Epithelial cell of esophagus (primary cell): Measurements from ENCODE around the gene PANK4.

ENCODE experiments used
- DNase-seq: peaks from one replicate; pipeline ENCODE4 v3.0.0; 2010; ENCODE audit warnings: low read depth
- H3K4me3 ChIP-seq: 2 replicates; pipeline ENCODE4 v1.5.1; 2011; ENCODE audit warnings: mild to moderate bottlenecking, low read length, control low read depth
- CTCF ChIP-seq: IDR thresholded peaks from 2 replicates; pipeline ENCODE4 v1.5.1; 2011; ENCODE audit warnings: low read depth, mild to moderate bottlenecking, low read length, control low read depth, inconsistent platforms; ENCODE audit not compliant: insufficient read depth; ENCODE audit errors: missing control alignments

The PANK4 gene

GRCh38 chr1:2471159-2471471 is 55.3 kb downstream of the PANK4 start:
- H3K4me3 ChIP-seq = no peak overlapping the region
- TF ChIP-seq CTCF = no peak
- no peak for DNase-seq

- DNase-seq = no peak
- H3K4me3 ChIP-seq = no peak overlapping the region
- TF ChIP-seq CTCF = no peak
Observed at GRCh38 chr1:2470290-2471158, 55.9 kb downstream of the PANK4 start.

- TF ChIP-seq CTCF = no peak
- no peak overlapping the region for H3K4me3 ChIP-seq
Observed at GRCh38 chr1:2469103-2469940, 57.1 kb downstream of the PANK4 start.

GRCh38 chr1:2468540-2468939 is 57.9 kb downstream of the PANK4 start:
- no peak for TF ChIP-seq CTCF
- no peak overlapping the region for H3K4me3 ChIP-seq
- no peak for DNase-seq

More at GRCh38 chr1:2469103-2469940, 57.1 kb downstream of the PANK4 start:
- DNase-seq = no peak

GRCh38 chr1:2468041-2468472 is 58.3 kb downstream of the PANK4 start:
- no peak for DNase-seq
- TF ChIP-seq CTCF = no peak
- no peak overlapping the region for H3K4me3 ChIP-seq

GRCh38 chr1:2466958-2467554 is 59.3 kb downstream of the PANK4 start:
- TF ChIP-seq CTCF = no peak
- no peak overlapping the region for H3K4me3 ChIP-seq
- peak; percentile 22 for DNase-seq
